ENCODE measurements around the gene RLIM. TPM values are rescaled to one million over a fixed set of nuclear protein-coding genes. Genes with fewer than 3 reads are reported as not detected.

The RLIM gene
- total RNA-seq, 1 experiment from 2014 or later, result 36.4 TPM

DNA sequence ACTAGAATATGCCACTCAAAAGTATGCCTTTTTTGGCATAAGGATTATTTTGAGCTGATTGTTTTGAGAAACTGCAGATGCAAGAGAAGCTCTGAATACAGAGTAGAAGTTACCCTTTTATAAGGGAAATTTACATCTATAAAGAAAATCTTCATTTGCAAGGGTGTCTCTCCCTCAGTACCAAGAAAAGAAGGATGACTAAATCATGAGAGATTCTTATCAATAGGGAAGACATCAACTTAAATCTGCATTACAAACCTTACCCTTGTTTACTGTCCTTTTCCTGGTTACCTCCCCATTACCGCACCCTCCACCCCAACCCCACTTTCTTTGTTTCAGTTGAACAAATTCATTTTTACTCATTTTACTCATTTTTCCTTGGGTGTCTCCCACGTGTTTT lies 62.5 kb downstream of the RLIM start:
- BruUV-seq (replicated peaks), result no TSS peak
- TF ChIP-seq, protein P1, sequence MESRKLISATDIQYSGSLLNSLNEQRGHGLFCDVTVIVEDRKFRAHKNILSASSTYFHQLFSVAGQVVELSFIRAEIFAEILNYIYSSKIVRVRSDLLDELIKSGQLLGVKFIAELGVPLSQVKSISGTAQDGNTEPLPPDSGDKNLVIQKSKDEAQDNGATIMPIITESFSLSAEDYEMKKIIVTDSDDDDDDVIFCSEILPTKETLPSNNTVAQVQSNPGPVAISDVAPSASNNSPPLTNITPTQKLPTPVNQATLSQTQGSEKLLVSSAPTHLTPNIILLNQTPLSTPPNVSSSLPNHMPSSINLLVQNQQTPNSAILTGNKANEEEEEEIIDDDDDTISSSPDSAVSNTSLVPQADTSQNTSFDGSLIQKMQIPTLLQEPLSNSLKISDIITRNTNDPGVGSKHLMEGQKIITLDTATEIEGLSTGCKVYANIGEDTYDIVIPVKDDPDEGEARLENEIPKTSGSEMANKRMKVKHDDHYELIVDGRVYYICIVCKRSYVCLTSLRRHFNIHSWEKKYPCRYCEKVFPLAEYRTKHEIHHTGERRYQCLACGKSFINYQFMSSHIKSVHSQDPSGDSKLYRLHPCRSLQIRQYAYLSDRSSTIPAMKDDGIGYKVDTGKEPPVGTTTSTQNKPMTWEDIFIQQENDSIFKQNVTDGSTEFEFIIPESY (IDR thresholded peaks at IDR 0.05; ENCODE audit: extremely low read depth, insufficient replicate concordance, low read length), result no peak
- TF ChIP-seq ELF1 (IDR thresholded peaks at IDR 0.05; ENCODE audit: borderline replicate concordance, low read depth) (no peak), SRF (IDR thresholded peaks at IDR 0.05; ENCODE audit: low read depth) (no peak), EZH2 (IDR thresholded peaks at IDR 0.05) (no peak), POLR2A (IDR thresholded peaks at IDR 0.05; ENCODE audit: borderline replicate concordance, extremely low read depth, insufficient read depth, insufficient read length) (no peak), EGR1 (IDR thresholded peaks at IDR 0.05; ENCODE audit: low read depth) (no peak)
- Histone ChIP-seq H3K27ac (ENCODE audit: low read depth, low read length) (no peak overlapping the region), H3K4me1 (ENCODE audit: control insufficient read depth in 1 of 2, insufficient read depth in 2 of 2, low read length in 2 of 2) (no peaks in the 10 kb centered on the region), H3K4me3 (replicated peaks in 1 of 2; ENCODE audit: low read depth in 1 of 2, low read length in 2 of 2) (no peak overlapping the region), H3K79me2 (ENCODE audit: insufficient read depth, low read length) (no peaks in the 10 kb centered on the region), H3K9me2 (ENCODE audit: insufficient read depth) (no peaks in the 10 kb centered on the region), H3K9me3 (ENCODE audit: control insufficient read depth in 1 of 2, insufficient read depth in 1 of 2, low read depth in 1 of 2, low read length in 2 of 2) (no peaks in the 10 kb centered on the region), H3K9ac (ENCODE audit: low read length) (no peak overlapping the region), H3K36me3 (ENCODE audit: control insufficient read depth in 1 of 2, insufficient read depth in 2 of 2, low read length in 2 of 2) (no peaks in the 10 kb centered on the region), H3K4me2 (ENCODE audit: low read length) (no peak overlapping the region), H3K27me3 (ENCODE audit: insufficient read depth, low read length) (no peaks in the 10 kb centered on the region), H2AFZ (ENCODE audit: low read depth, low read length, poor library complexity, severe bottlenecking) (no peak overlapping the region), H4K20me1 (ENCODE audit: insufficient read depth) (no peaks in the 10 kb centered on the region)
- no peak for ATAC-seq
- RAD21 ChIA-PET (ENCODE audit: low non-redundant PET in 1 of 2, low total read pairs in 2 of 2, uncharacterized antibody in 2 of 2, unreplicated experiment in 2 of 2), result no interaction called here
- intact Hi-C loops (cut with micrococcal nuclease), result loop anchor here (5.0 to 10.0 kb wide), 3 partner anchors 210 to 1053 kb away; no protein-coding TSS in a partner anchor
- POLR2A ChIA-PET, result no interaction called here
- CTCF ChIA-PET, result no interaction called here
- DNase-seq (ENCODE audit: low read depth, low spot score), result no peak

DNA sequence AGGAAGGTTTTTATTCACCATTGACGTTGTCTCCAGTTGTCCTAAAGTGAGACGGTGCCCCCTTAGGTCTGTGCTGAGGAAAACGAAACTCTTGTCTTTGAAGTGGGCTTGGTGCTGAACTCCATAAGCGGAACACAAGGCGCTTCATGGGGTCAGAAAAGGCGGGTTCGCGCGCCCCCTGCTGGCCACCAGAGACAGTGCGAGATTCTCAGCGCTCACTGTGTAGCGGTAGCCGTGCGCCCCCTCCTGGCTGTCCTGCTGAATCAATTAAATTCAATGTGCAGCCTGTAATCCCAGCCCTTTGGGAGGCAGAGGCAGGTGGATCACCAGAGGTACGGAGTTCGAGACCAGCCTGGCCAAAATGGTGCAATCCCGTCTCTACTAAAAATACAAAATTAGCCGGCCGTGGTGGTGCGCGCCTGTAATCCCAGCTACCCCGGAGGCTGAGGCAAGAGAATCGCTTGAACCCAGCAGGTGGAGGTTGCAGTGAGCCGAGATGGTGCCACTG lies 64.1 kb downstream of the RLIM start:
- Histone ChIP-seq H3K79me2 (ENCODE audit: insufficient read depth, low read length) (no peaks in the 10 kb centered on the region), H3K4me1 (ENCODE audit: control insufficient read depth in 1 of 2, insufficient read depth in 2 of 2, low read length in 2 of 2) (no peaks in the 10 kb centered on the region), H3K4me3 (replicated peaks in 1 of 2; ENCODE audit: low read depth in 1 of 2, low read length in 2 of 2) (no peak overlapping the region), H3K9me3 (ENCODE audit: control insufficient read depth in 1 of 2, insufficient read depth in 1 of 2, low read depth in 1 of 2, low read length in 2 of 2) (no peaks in the 10 kb centered on the region), H3K9me2 (ENCODE audit: insufficient read depth) (no peaks in the 10 kb centered on the region), H3K36me3 (ENCODE audit: control insufficient read depth in 1 of 2, insufficient read depth in 2 of 2, low read length in 2 of 2) (no peaks in the 10 kb centered on the region), H4K20me1 (ENCODE audit: insufficient read depth) (no peaks in the 10 kb centered on the region), H3K4me2 (ENCODE audit: low read length) (peak overlapping the region; percentile 50), H3K27ac (ENCODE audit: low read depth, low read length) (no peak overlapping the region), H3K27me3 (ENCODE audit: insufficient read depth, low read length) (no peaks in the 10 kb centered on the region), H3K9ac (ENCODE audit: low read length) (no peak overlapping the region), H2AFZ (ENCODE audit: low read depth, low read length, poor library complexity, severe bottlenecking) (peak overlapping the region; percentile 61)
- no TSS peak for BruUV-seq (replicated peaks)
- DNase-seq (ENCODE audit: low read depth, low spot score) (peak; percentile 51), ATAC-seq (peak; percentile 93)
- ChIA-PET CTCF (no interaction called here), POLR2A (no interaction called here), RAD21 (ENCODE audit: low non-redundant PET in 1 of 2, low total read pairs in 2 of 2, uncharacterized antibody in 2 of 2, unreplicated experiment in 2 of 2) (no interaction called here)
- intact Hi-C loops (cut with micrococcal nuclease), result loop anchor here (1.0 to 10.0 kb wide), 4 partner anchors 167 to 1054 kb away; no protein-coding TSS in a partner anchor
- TF ChIP-seq, protein P2, sequence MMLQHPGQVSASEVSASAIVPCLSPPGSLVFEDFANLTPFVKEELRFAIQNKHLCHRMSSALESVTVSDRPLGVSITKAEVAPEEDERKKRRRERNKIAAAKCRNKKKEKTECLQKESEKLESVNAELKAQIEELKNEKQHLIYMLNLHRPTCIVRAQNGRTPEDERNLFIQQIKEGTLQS (IDR thresholded peaks at IDR 0.05), result no peak
- no peak for TF ChIP-seq ZFX (IDR thresholded peaks at IDR 0.05)
- peak; percentile 90 for TF ChIP-seq RAD21 (IDR thresholded peaks at IDR 0.05; ENCODE audit: low read depth)
- TF ChIP-seq FOSL1 (IDR thresholded peaks at IDR 0.05; ENCODE audit: low read depth), result no peak
- no peak for TF ChIP-seq SRF (IDR thresholded peaks at IDR 0.05; ENCODE audit: low read depth)
- no peak for TF ChIP-seq JUND (IDR thresholded peaks at IDR 0.05)
- TF ChIP-seq CEBPB (IDR thresholded peaks at IDR 0.05; ENCODE audit: low read depth), result no peak
- TF ChIP-seq ELF1 (IDR thresholded peaks at IDR 0.05; ENCODE audit: borderline replicate concordance, low read depth), result no peak
- TF ChIP-seq CBX3 (IDR thresholded peaks at IDR 0.05; ENCODE audit: low read depth), result peak; percentile 74; the same call in 1 of the 2 replicates
- TF ChIP-seq, protein P3, sequence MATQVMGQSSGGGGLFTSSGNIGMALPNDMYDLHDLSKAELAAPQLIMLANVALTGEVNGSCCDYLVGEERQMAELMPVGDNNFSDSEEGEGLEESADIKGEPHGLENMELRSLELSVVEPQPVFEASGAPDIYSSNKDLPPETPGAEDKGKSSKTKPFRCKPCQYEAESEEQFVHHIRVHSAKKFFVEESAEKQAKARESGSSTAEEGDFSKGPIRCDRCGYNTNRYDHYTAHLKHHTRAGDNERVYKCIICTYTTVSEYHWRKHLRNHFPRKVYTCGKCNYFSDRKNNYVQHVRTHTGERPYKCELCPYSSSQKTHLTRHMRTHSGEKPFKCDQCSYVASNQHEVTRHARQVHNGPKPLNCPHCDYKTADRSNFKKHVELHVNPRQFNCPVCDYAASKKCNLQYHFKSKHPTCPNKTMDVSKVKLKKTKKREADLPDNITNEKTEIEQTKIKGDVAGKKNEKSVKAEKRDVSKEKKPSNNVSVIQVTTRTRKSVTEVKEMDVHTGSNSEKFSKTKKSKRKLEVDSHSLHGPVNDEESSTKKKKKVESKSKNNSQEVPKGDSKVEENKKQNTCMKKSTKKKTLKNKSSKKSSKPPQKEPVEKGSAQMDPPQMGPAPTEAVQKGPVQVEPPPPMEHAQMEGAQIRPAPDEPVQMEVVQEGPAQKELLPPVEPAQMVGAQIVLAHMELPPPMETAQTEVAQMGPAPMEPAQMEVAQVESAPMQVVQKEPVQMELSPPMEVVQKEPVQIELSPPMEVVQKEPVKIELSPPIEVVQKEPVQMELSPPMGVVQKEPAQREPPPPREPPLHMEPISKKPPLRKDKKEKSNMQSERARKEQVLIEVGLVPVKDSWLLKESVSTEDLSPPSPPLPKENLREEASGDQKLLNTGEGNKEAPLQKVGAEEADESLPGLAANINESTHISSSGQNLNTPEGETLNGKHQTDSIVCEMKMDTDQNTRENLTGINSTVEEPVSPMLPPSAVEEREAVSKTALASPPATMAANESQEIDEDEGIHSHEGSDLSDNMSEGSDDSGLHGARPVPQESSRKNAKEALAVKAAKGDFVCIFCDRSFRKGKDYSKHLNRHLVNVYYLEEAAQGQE (IDR thresholded peaks at IDR 0.05; ENCODE audit: low read depth), result no peak
- TF ChIP-seq SIN3A (IDR thresholded peaks at IDR 0.05; ENCODE audit: low read depth), result no peak
- TF ChIP-seq POLR2AphosphoS5 (IDR thresholded peaks at IDR 0.05; ENCODE audit: low read depth, low read length), result no peak
- no peak for TF ChIP-seq ZNF274 (IDR thresholded peaks at IDR 0.05; ENCODE audit: low read depth, low read length)

Measured in HCT116 (cell line).